ENCODE measurements around the gene NADSYN1. TPM values are rescaled to one million over a fixed set of nuclear protein-coding genes. Genes with fewer than 3 reads are reported as not detected.

NADSYN1 gene
- total RNA-seq, 1 experiment from 2014 or later: 45.1 TPM

- POLR2A ChIA-PET: no interaction called here
- Mint-ChIP-seq H3K4me3 (no peak overlapping the region), H3K27me3 (ENCODE audit: low read depth) (no peaks in the 10 kb centered on the region), H3K27ac (no peak overlapping the region; the same call in 1 of the 2 replicates), H3K9me3 (no peaks in the 10 kb centered on the region), H3K4me1 (no peaks in the 10 kb centered on the region), H3K36me3 (peaks cover 44% of the 10 kb centered on the region)
- TF ChIP-seq ZNF263 (CRISPR knock-in tag; IDR thresholded peaks at IDR 0.05; ENCODE audit: low read depth): no peak
- no peak for TF ChIP-seq ZNF138 (CRISPR knock-in tag; conservative IDR thresholded peaks at IDR 0.05)
- no peak for TF ChIP-seq NFYB (CRISPR knock-in tag; conservative IDR thresholded peaks at IDR 0.05; ENCODE audit: low read depth)
- TF ChIP-seq AR (CRISPR knock-in tag; IDR thresholded peaks at IDR 0.05): no peak
- TF ChIP-seq RORB (CRISPR knock-in tag; IDR thresholded peaks at IDR 0.05): no peak
- TF ChIP-seq PREB (CRISPR knock-in tag; IDR thresholded peaks at IDR 0.05; ENCODE audit: borderline replicate concordance): no peak
- no peak for TF ChIP-seq ZNF512 (CRISPR knock-in tag; IDR thresholded peaks at IDR 0.05; ENCODE audit: borderline replicate concordance)
- no peak for TF ChIP-seq ZMAT4 (CRISPR knock-in tag; IDR thresholded peaks at IDR 0.05)
- no peak for TF ChIP-seq ATF6 (CRISPR knock-in tag; IDR thresholded peaks at IDR 0.05)
- no peak for TF ChIP-seq CBFB (CRISPR knock-in tag; IDR thresholded peaks at IDR 0.05; ENCODE audit: low read depth)
- no peak for TF ChIP-seq USF1 (CRISPR knock-in tag; IDR thresholded peaks at IDR 0.05)
- TF ChIP-seq TEAD1 (CRISPR knock-in tag; IDR thresholded peaks at IDR 0.05): no peak
- TF ChIP-seq NFATC4 (CRISPR knock-in tag; IDR thresholded peaks at IDR 0.05): no peak
- TF ChIP-seq NR2C2 (CRISPR knock-in tag; IDR thresholded peaks at IDR 0.05): no peak
- no peak for TF ChIP-seq CREB1 (CRISPR knock-in tag; IDR thresholded peaks at IDR 0.05)
- TF ChIP-seq TP53 (CRISPR knock-in tag; IDR thresholded peaks at IDR 0.05): no peak
- no peak for TF ChIP-seq RELA (CRISPR knock-in tag; IDR thresholded peaks at IDR 0.05; ENCODE audit: borderline replicate concordance)
- TF ChIP-seq HMGA2 (CRISPR knock-in tag; IDR thresholded peaks at IDR 0.05): no peak
- TF ChIP-seq HMGXB4 (CRISPR knock-in tag; IDR thresholded peaks at IDR 0.05): no peak
- no peak for TF ChIP-seq ZNF219 (CRISPR knock-in tag; IDR thresholded peaks at IDR 0.05; ENCODE audit: borderline replicate concordance)
- CTCF ChIA-PET: no interaction called here
- DNase-seq (ENCODE audit: low spot score) (no peak), ATAC-seq (no peak)
Measured at GRCh38 chr11:71459767-71460320, 6.8 kb downstream of the NADSYN1 start.

Measured in WTC11 (cell line).